H1 (cell line): ENCODE measurements around the gene PTEN. TPM values are rescaled to one million over a fixed set of nuclear protein-coding genes. Genes with fewer than 3 reads are reported as not detected.

Experiments used
- CTCF ChIA-PET: fragments of 300-600 bp; sonication (Branson Sonifier 250); formaldehyde crosslinking; loops from one replicate; lab custom pipeline; 2021; ENCODE audit not compliant: partially characterized antibody; lab: Charles Lee
- POLR2A ChIA-PET: fragments of 300-600 bp; sonication (Branson Sonifier 250); formaldehyde crosslinking; loops from one replicate; lab custom pipeline; 2021; ENCODE audit warnings: inconsistent platforms; ENCODE audit not compliant: partially characterized antibody; lab: Charles Lee
- DNase-seq, 2 experiments: peaks; one replicate each; pipeline versions ENCODE4 v3.0.0 to v3.0.0-alpha.2; 2010 to 2022; ENCODE audit warnings: low spot score in 2 of 2, low read depth in 1 of 2, mixed read lengths in 1 of 2
- FAIRE-seq: peaks from 2 replicates; lab custom pipeline; 2011; peaks lifted over from hg19 to GRCh38; lab: Jason Lieb, UNC
- H2AFZ ChIP-seq: 2 replicates; pipeline ENCODE4 v1.8.1; 2012; ENCODE audit warnings: low read length, inconsistent platforms
- H2AK5ac ChIP-seq: 2 replicates; pipeline ENCODE4 v1.6.1; 2013; ENCODE audit warnings: low read depth, low read length
- H2BK120ac ChIP-seq: replicated peaks from 2 replicates; pipeline ENCODE3; 2013; ENCODE audit warnings: low read depth, low read length, inconsistent platforms
- H2BK12ac ChIP-seq: 2 replicates; pipeline ENCODE4 v1.6.1; 2013; ENCODE audit warnings: low read depth, low read length
- H2BK15ac ChIP-seq: 2 replicates; pipeline ENCODE4 v1.6.1; 2013; ENCODE audit warnings: low read length
- H2BK20ac ChIP-seq: 2 replicates; pipeline ENCODE4 v1.6.1; 2013; ENCODE audit warnings: low read length
- H2BK5ac ChIP-seq: 2 replicates; pipeline ENCODE4 v1.6.1; 2013; ENCODE audit warnings: low read depth, low read length
- H3K14ac ChIP-seq: 2 replicates; pipeline ENCODE4 v1.6.1; 2013; ENCODE audit warnings: inconsistent platforms; ENCODE audit not compliant: insufficient read length
- H3K18ac ChIP-seq: 2 replicates; pipeline ENCODE4 v1.6.1; 2013; ENCODE audit warnings: low read length; ENCODE audit errors: extremely low read depth
- H3K23ac ChIP-seq: 2 replicates; pipeline ENCODE4 v1.6.1; 2013; ENCODE audit warnings: inconsistent platforms; ENCODE audit not compliant: insufficient read length
- H3K23me2 ChIP-seq: 2 replicates; pipeline ENCODE4 v1.6.1; 2013; ENCODE audit warnings: low read depth, low read length
- H3K27ac ChIP-seq: 2 replicates; pipeline ENCODE4 v1.6.1; 2011; ENCODE audit warnings: low read depth, low read length, inconsistent platforms
- H3K27me3 ChIP-seq, 4 experiments: replicated peaks in 1 of 4; 1 replicate in 1 of 4; 2 replicates in 3 of 4; pipeline versions ENCODE4 v1.6.1 to v1.8.1; 2011 to 2013; ENCODE audit warnings: low read length in 3 of 4, mild to moderate bottlenecking in 3 of 4, inconsistent platforms in 2 of 4, mixed read lengths in 2 of 4, moderate library complexity in 1 of 4; ENCODE audit not compliant: control insufficient read depth in 3 of 4, insufficient read depth in 3 of 4; ENCODE audit errors: extremely low read depth in 1 of 4
- H3K36me3 ChIP-seq, 4 experiments: 2 replicates each; pipeline versions ENCODE4 v1.6.1 to v1.8.1; 2011 to 2013; ENCODE audit warnings: mild to moderate bottlenecking in 4 of 4, low read length in 3 of 4, moderate library complexity in 2 of 4, control low read depth in 1 of 4, inconsistent platforms in 1 of 4; ENCODE audit not compliant: insufficient read depth in 4 of 4, control insufficient read depth in 2 of 4
- H3K4ac ChIP-seq: replicated peaks from 2 replicates; pipeline ENCODE3; 2013; ENCODE audit warnings: low read length, low read depth, mixed read lengths, inconsistent platforms; ENCODE audit not compliant: insufficient read length
- H3K4me1 ChIP-seq, 4 experiments: replicated peaks in 1 of 4; 1 replicate in 1 of 4; 2 replicates in 3 of 4; pipeline versions ENCODE4 v1.6.1 to v1.8.1; 2011 to 2013; ENCODE audit warnings: low read length in 3 of 4, inconsistent platforms in 2 of 4, mixed read lengths in 1 of 4; ENCODE audit not compliant: insufficient read depth in 4 of 4, control insufficient read depth in 3 of 4
- H3K4me2 ChIP-seq, 2 experiments: 2 replicates each; pipeline versions ENCODE4 v1.6.1 to v1.8.1; 2011 to 2013; ENCODE audit warnings: low read depth in 2 of 2, low read length in 2 of 2, control low read depth in 1 of 2, inconsistent platforms in 1 of 2, mild to moderate bottlenecking in 1 of 2; ENCODE audit not compliant: insufficient read depth in 1 of 2
- H3K4me3 ChIP-seq, 4 experiments: fragments of 200-600, 300-600 bp in 1 of 4; sonication (generic), shearing (Covaris generic), sonication (Bioruptor Twin) in 1 of 4; 2 replicates each; pipeline versions ENCODE4 v1.5.1 to v1.8.1; 2011 to 2016; ENCODE audit warnings: low read length in 4 of 4, low read depth in 3 of 4, control low read depth in 2 of 4, inconsistent platforms in 2 of 4, mild to moderate bottlenecking in 2 of 4, mixed read lengths in 1 of 4, moderate library complexity in 1 of 4; ENCODE audit not compliant: insufficient read depth in 2 of 4; ENCODE audit errors: extremely low read depth in 1 of 4
- H3K56ac ChIP-seq: replicated peaks from 2 replicates; pipeline ENCODE3; 2013; ENCODE audit warnings: low read depth, mild to moderate bottlenecking, mixed read lengths, low read length, inconsistent platforms; ENCODE audit not compliant: insufficient read length
- H3K79me1 ChIP-seq: 2 replicates; pipeline ENCODE4 v1.6.1; 2013; ENCODE audit warnings: low read depth, low read length, control low read depth
- H3K79me2 ChIP-seq, 2 experiments: 2 replicates each; pipeline versions ENCODE4 v1.6.1 to v1.8.1; 2012 to 2013; ENCODE audit warnings: low read length in 2 of 2, mild to moderate bottlenecking in 2 of 2, inconsistent platforms in 1 of 2; ENCODE audit not compliant: insufficient read depth in 2 of 2, control insufficient read depth in 1 of 2
- H3K9ac ChIP-seq, 4 experiments: replicated peaks in 1 of 4; 1 replicate in 1 of 4; 2 replicates in 3 of 4; pipeline versions ENCODE4 v1.6.1 to v1.8.1; 2011 to 2013; ENCODE audit warnings: low read depth in 3 of 4, low read length in 3 of 4, control low read depth in 2 of 4, mild to moderate bottlenecking in 2 of 4, moderate library complexity in 2 of 4, inconsistent platforms in 1 of 4; ENCODE audit errors: extremely low read depth in 1 of 4
- H3K9me3 ChIP-seq, 2 experiments: 2 replicates each; pipeline versions ENCODE4 v1.6.1 to v1.8.1; 2012 to 2013; ENCODE audit warnings: mild to moderate bottlenecking in 2 of 2, moderate library complexity in 2 of 2, control low read depth in 1 of 2, inconsistent platforms in 1 of 2, low read depth in 1 of 2, low read length in 1 of 2, mixed read lengths in 1 of 2; ENCODE audit not compliant: insufficient read depth in 2 of 2
- H4K20me1 ChIP-seq, 2 experiments: replicated peaks in 1 of 2; 2 replicates each; pipeline versions ENCODE3 to v1.8.1; 2011 to 2013; ENCODE audit warnings: inconsistent platforms in 2 of 2, low read length in 2 of 2, mild to moderate bottlenecking in 1 of 2; ENCODE audit not compliant: insufficient read depth in 2 of 2, control insufficient read depth in 1 of 2
- H4K5ac ChIP-seq: 2 replicates; pipeline ENCODE4 v1.6.1; 2013; ENCODE audit warnings: low read length, low read depth, mixed read lengths, inconsistent platforms; ENCODE audit not compliant: insufficient read length
- H4K8ac ChIP-seq: 2 replicates; pipeline ENCODE4 v1.8.0; 2013; ENCODE audit warnings: mild to moderate bottlenecking, moderate library complexity, low read length, inconsistent platforms; ENCODE audit not compliant: insufficient read depth; ENCODE audit errors: extremely low read depth
- H4K91ac ChIP-seq: replicated peaks from 2 replicates; pipeline ENCODE3; 2013; ENCODE audit warnings: low read length, mixed read lengths, inconsistent platforms; ENCODE audit not compliant: insufficient read length
- BACH1 ChIP-seq: IDR thresholded peaks from 2 replicates; pipeline ENCODE4 v1.6.1; 2012; ENCODE audit warnings: low read length, improper control_type of control experiment
- BRCA1 ChIP-seq: IDR thresholded peaks from 2 replicates; pipeline ENCODE4 v1.6.1; 2012; ENCODE audit warnings: low read depth, low read length, improper control_type of control experiment
- CEBPB ChIP-seq: IDR thresholded peaks from 2 replicates; pipeline ENCODE4 v1.6.1; 2012; ENCODE audit warnings: low read depth, low read length
- CHD1 ChIP-seq: IDR thresholded peaks from 2 replicates; pipeline ENCODE4 v1.6.1; 2012; ENCODE audit warnings: low read depth, low read length, improper control_type of control experiment
- CHD2 ChIP-seq: IDR thresholded peaks from 2 replicates; pipeline ENCODE4 v1.6.1; 2012; ENCODE audit warnings: low read length, improper control_type of control experiment
- MAFK ChIP-seq: IDR thresholded peaks from 2 replicates; pipeline ENCODE4 v1.6.1; 2012; ENCODE audit warnings: low read depth, mild to moderate bottlenecking, improper control_type of control experiment, low read length
- RAD21 ChIP-seq, 2 experiments: IDR thresholded peaks in 1 of 2; conservative IDR thresholded peaks in 1 of 2; 2 replicates each; pipeline ENCODE4 v1.6.1; 2011; ENCODE audit warnings: low read depth in 2 of 2, low read length in 2 of 2, improper control_type of control experiment in 1 of 2, inconsistent platforms in 1 of 2, mild to moderate bottlenecking in 1 of 2, moderate library complexity in 1 of 2
- RNF2 ChIP-seq: fragments of 200-900, 300-1000 bp; sonication (generic); IDR thresholded peaks from 2 replicates; pipeline ENCODE4 v1.7.1; 2016; ENCODE audit warnings: borderline replicate concordance, low read depth, mild to moderate bottlenecking, antibody characterized with exemption, low read length; ENCODE audit not compliant: poor library complexity, severe bottlenecking; ENCODE audit errors: missing control alignments
- RXRA ChIP-seq: IDR thresholded peaks from 2 replicates; pipeline ENCODE4 v1.6.1; 2011; ENCODE audit warnings: low read depth, mild to moderate bottlenecking, low read length, moderate library complexity; ENCODE audit not compliant: insufficient read depth
- SIRT6 ChIP-seq: IDR thresholded peaks from one replicate; pipeline ENCODE4 v1.7.1; 2012; ENCODE audit warnings: low read length, inconsistent platforms
- SP1 ChIP-seq: IDR thresholded peaks from 2 replicates; pipeline ENCODE4 v1.6.1; 2011; ENCODE audit warnings: low read depth, low read length
- SP2 ChIP-seq: IDR thresholded peaks from 2 replicates; pipeline ENCODE4 v1.6.1; 2012; ENCODE audit warnings: mild to moderate bottlenecking, low read length, inconsistent platforms
- SP4 ChIP-seq: IDR thresholded peaks from 2 replicates; pipeline ENCODE4 v1.6.1; 2012; ENCODE audit warnings: low read length, inconsistent platforms
- TBP ChIP-seq: IDR thresholded peaks from 2 replicates; pipeline ENCODE4 v1.6.1; 2011; ENCODE audit warnings: low read depth, low read length, improper control_type of control experiment
- TEAD4 ChIP-seq: IDR thresholded peaks from 2 replicates; pipeline ENCODE4 v1.6.1; 2012; ENCODE audit warnings: low read depth, low read length, inconsistent platforms, mixed read lengths
- YY1 ChIP-seq: IDR thresholded peaks from 2 replicates; pipeline ENCODE4 v1.6.1; 2011; ENCODE audit warnings: low read depth, mild to moderate bottlenecking, low read length
- WGBS, 2 experiments: shearing (Covaris generic) in 1 of 2; methylation state at CpG; one replicate each; pipeline versions ENCODE4 v1.1.6 to v1.1.7; 2013 to 2015; ENCODE audit warnings: low lambda C conversion rate in 2 of 2, mixed read lengths in 2 of 2, inconsistent platforms in 1 of 2, low coverage in 1 of 2, missing lambda C conversion rate in 1 of 2; ENCODE audit not compliant: insufficient replicate concordance in 2 of 2, insufficient coverage in 1 of 2, insufficient read length in 1 of 2; ENCODE audit errors: extremely low coverage in 1 of 2, missing lambda C conversion rate in 1 of 2; 5-methylcytosine and 5-hydroxymethylcytosine counted together
- polyA plus RNA-seq, 7 experiments: library from polyadenylated mRNA; depleted of rRNA in 3 of 7; stranded (reverse) in 5 of 7; unstranded in 2 of 7; fragments of >200 nt in 5 of 7; fragments of 200-250 nt in 2 of 7; gene quantifications; 1 replicate in 5 of 7; 2 replicates in 1 of 7; 4 replicates in 1 of 7; pipeline versions ENCODE4 v1.2.1 to v1.2.3, GENCODE V29; 2011 to 2013; ENCODE audit warnings: missing spikeins in 2 of 7, mixed read lengths in 2 of 7
- total RNA-seq: library from RNA; stranded (reverse); fragmentation: NEBNext Ultra II Directional; extraction: Animal tissue kit (Norgen Biotek cat#: 25700); gene quantifications from 2 replicates; pipeline ENCODE4 v1.2.1, GENCODE V29; 2021

PTEN gene
- total and polyA plus RNA-seq, 2 of the 8 experiments (the other 6 are each of a cell fraction or from before 2014, with no cell fraction given): 6.3 to 48.7 TPM

DNA sequence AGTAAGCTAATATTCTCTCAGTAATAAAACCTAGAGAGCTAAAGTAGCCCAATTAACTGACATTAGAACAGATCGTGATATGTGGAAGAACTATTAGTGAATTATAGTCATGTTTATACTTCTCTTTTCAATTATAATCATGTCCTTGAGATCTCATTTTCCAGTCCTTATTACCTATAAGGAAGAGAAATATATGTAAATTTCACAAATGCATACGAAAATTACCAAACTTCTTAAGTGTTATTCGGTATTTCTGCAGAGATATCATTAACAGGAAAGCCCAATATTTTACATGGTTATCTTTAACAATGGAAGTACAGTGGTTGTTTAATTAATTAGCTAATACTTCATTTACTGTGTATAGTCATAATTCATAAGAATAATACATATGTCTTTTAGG lies 110.7 kb downstream of the PTEN start:
- POLR2A ChIA-PET: interaction anchor here (0.6 to 3.3 kb wide), 4 partner anchors 10 to 112 kb away, joined by 3 to 15 read pairs (median 3); partner anchors contain the start of genes KLLN and PTEN
- H3K4me2 ChIP-seq: peak overlapping the region; percentile 24 to 32; a peak in 2 of 4 replicates
- H4K91ac ChIP-seq: no peak overlapping the region
- FAIRE-seq (no peak), DNase-seq (no peak)
- H2BK120ac ChIP-seq: no peak overlapping the region
- no peak overlapping the region; a peak in 1 of 7 replicates for H3K9ac ChIP-seq
- no peaks in the 10 kb centered on the region for H3K27me3 ChIP-seq
- CTCF ChIA-PET: no interaction called here
- no peak overlapping the region for H2BK15ac ChIP-seq
- H3K36me3 ChIP-seq: no peaks in the 10 kb centered on the region
- WGBS, 2 experiments: 28% methylated on average over 3 of the region's 3 CpGs; no CpG with 5 or more reads in 1 of the 2 experiments
- no peak overlapping the region for H3K23ac ChIP-seq
- H3K23me2 ChIP-seq: no peaks in the 10 kb centered on the region
- H3K14ac ChIP-seq: no peak overlapping the region
- H3K18ac ChIP-seq: no peak overlapping the region; the same call in 1 of the 2 replicates
- H3K4me3 ChIP-seq: peak overlapping the region in 1 of 4 experiments; percentile 45; a peak in 2 of 8 replicates
- H3K79me2 ChIP-seq: no peaks in the 10 kb centered on the region
- H2BK20ac ChIP-seq: no peak overlapping the region
- H2BK12ac ChIP-seq: no peak overlapping the region
- H3K9me3 ChIP-seq: no peaks in the 10 kb centered on the region
- no peak overlapping the region for H3K56ac ChIP-seq
- H2BK5ac ChIP-seq: no peak overlapping the region
- peak overlapping the region; percentile 100 for H4K5ac ChIP-seq
- H4K20me1 ChIP-seq: no peaks in the 10 kb centered on the region
- H4K8ac ChIP-seq: no peak overlapping the region
- no peak overlapping the region for H2AK5ac ChIP-seq
- no peaks in the 10 kb centered on the region for H3K79me1 ChIP-seq
- H3K27ac ChIP-seq: no peak overlapping the region
- peaks cover 0 to 38% (median 16%) of the 10 kb centered on the region in 4 experiments; a peak in 6 of 7 replicates for H3K4me1 ChIP-seq
- no peak overlapping the region for H2AFZ ChIP-seq
- no peak overlapping the region for H3K4ac ChIP-seq
- TF ChIP-seq SIRT6: no peak
- no peak for TF ChIP-seq CEBPB
- no peak for TF ChIP-seq CHD1
- TF ChIP-seq BACH1: no peak
- TF ChIP-seq YY1: no peak
- no peak for TF ChIP-seq TEAD4
- no peak for TF ChIP-seq SP2
- no peak for TF ChIP-seq SP4
- no peak for TF ChIP-seq RNF2
- no peak for TF ChIP-seq CHD2
- TF ChIP-seq SP1: no peak
- TF ChIP-seq BRCA1: no peak
- no peak for TF ChIP-seq RAD21 (IDR thresholded peaks at IDR 0.05 in 1 of 2, conservative IDR thresholded peaks at IDR 0.05 in 1 of 2; ENCODE audit: low read depth in 2 of 2, low read length in 2 of 2)
- no peak for TF ChIP-seq MAFK
- no peak for TF ChIP-seq RXRA
- no peak for TF ChIP-seq TBP
